HepG2 (cell line): ENCODE data around the gene DEFB131A.
"Not testable (repeated sequence)": the region's sequence is repeated elsewhere in the genome, so short reads cannot be mapped to it uniquely, and the experiment has no call there.

ENCODE experiments used
- ARNT ChIP-seq: fragments of 450-650 bp; IDR thresholded peaks from 2 replicates; pipeline ENCODE4 v1.6.1; 2017
- CTCF ChIP-seq: sonication (generic); formaldehyde crosslinking; IDR thresholded peaks from 2 replicates; pipeline ENCODE4 v1.5.0; 2020; ENCODE audit warnings: mild to moderate bottlenecking, missing genetic modification reagents, moderate library complexity
- ELF1 ChIP-seq: sonication (generic); formaldehyde crosslinking; IDR thresholded peaks from 2 replicates; pipeline ENCODE4 v1.4.0; 2020; ENCODE audit warnings: missing genetic modification reagents
- MYNN ChIP-seq: sonication (generic); formaldehyde crosslinking; IDR thresholded peaks from 2 replicates; pipeline ENCODE4 v1.4.0; 2020; ENCODE audit warnings: mild to moderate bottlenecking, low read depth, missing genetic modification reagents
- PREB ChIP-seq: sonication (generic); formaldehyde crosslinking; IDR thresholded peaks from 2 replicates; pipeline ENCODE4 v1.4.0; 2020; ENCODE audit warnings: missing genetic modification reagents
- SIN3A ChIP-seq: IDR thresholded peaks from 2 replicates; pipeline ENCODE4 v1.6.1; 2011; ENCODE audit warnings: low read depth, mild to moderate bottlenecking, control low read depth, low read length, borderline replicate concordance
- ZNF17 ChIP-seq: sonication (generic); formaldehyde crosslinking; IDR thresholded peaks from 2 replicates; pipeline ENCODE4 v1.5.0; 2020; ENCODE audit warnings: mild to moderate bottlenecking, missing genetic modification reagents

GRCh38 chr4:9498468-9499040 lies 54.3 kb downstream of the DEFB131A start:
- TF ChIP-seq PREB; ZNF17; MYNN (CRISPR knock-in tag); SIN3A; ARNT; CTCF (CRISPR knock-in tag); ELF1: not testable (repeated sequence)
